Fibroblast of pulmonary artery (primary cell): ENCODE measurements around the gene ZNF280B.

Experiments used
- DNase-seq: peaks from one replicate; pipeline ENCODE4 v3.0.0-alpha.2; 2010; ENCODE audit warnings: low read depth
- H3K4me3 ChIP-seq: replicated peaks from 2 replicates; pipeline ENCODE4 v1.5.1; 2011; ENCODE audit warnings: low read depth, mild to moderate bottlenecking, control low read depth, low read length, moderate library complexity
- CTCF ChIP-seq: IDR thresholded peaks from 2 replicates; pipeline ENCODE4 v1.5.1; 2011; ENCODE audit warnings: mild to moderate bottlenecking, control low read depth, low read length, inconsistent platforms; ENCODE audit errors: missing control alignments

ZNF280B gene

GRCh38 chr22:22547692-22548300 is 39.3 kb upstream of the ZNF280B start:
- no peak overlapping the region for H3K4me3 ChIP-seq
- no peak for TF ChIP-seq CTCF
- DNase-seq = no peak

- no peak overlapping the region for H3K4me3 ChIP-seq
- TF ChIP-seq CTCF = no peak
- no peak for DNase-seq
Observed at GRCh38 chr22:22547226-22547625, 38.7 kb upstream of the ZNF280B start.

- no peak for TF ChIP-seq CTCF
- peak; percentile 63 for DNase-seq
- H3K4me3 ChIP-seq = no peak overlapping the region
Observed at GRCh38 chr22:22546490-22546889, 37.9 kb upstream of the ZNF280B start.

GRCh38 chr22:22545084-22545483 is 36.5 kb upstream of the ZNF280B start:
- TF ChIP-seq CTCF = no peak
- no peak overlapping the region for H3K4me3 ChIP-seq

GRCh38 chr22:22538226-22538989 is 29.9 kb upstream of the ZNF280B start:
- H3K4me3 ChIP-seq = no peak overlapping the region
- no peak for DNase-seq
- TF ChIP-seq CTCF = no peak

More at GRCh38 chr22:22545084-22545483, 36.5 kb upstream of the ZNF280B start:
- no peak for DNase-seq

- TF ChIP-seq CTCF = no peak
- DNase-seq = no peak
- H3K4me3 ChIP-seq = no peak overlapping the region
Observed at GRCh38 chr22:22536916-22537315, 28.4 kb upstream of the ZNF280B start.
